ENCODE results near the gene PRKCI.
"Not testable (repeated sequence)": the region's sequence is repeated elsewhere in the genome, so short reads cannot be mapped to it uniquely, and the experiment has no call there.

The PRKCI gene

DNA sequence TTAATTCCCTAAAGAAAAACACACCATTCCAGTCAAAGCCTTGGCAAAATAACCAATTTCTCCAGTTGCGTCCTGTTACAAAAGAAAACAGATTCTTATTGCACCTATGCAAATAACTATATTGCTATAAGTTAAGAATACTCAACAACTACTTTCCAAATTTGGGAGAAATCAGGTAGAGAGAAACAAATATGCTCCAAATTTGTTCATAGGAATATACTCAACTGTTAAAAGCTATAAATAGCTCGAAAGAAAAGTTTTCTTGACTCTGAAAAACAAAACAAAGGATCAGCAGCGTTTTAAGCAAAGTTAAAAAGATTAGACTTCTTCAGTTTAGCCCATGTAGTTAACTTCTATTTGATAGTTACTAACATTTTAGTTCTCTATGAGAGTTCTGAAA, 115.2 kb downstream of the PRKCI start:
- TF ChIP-seq, protein P1, sequence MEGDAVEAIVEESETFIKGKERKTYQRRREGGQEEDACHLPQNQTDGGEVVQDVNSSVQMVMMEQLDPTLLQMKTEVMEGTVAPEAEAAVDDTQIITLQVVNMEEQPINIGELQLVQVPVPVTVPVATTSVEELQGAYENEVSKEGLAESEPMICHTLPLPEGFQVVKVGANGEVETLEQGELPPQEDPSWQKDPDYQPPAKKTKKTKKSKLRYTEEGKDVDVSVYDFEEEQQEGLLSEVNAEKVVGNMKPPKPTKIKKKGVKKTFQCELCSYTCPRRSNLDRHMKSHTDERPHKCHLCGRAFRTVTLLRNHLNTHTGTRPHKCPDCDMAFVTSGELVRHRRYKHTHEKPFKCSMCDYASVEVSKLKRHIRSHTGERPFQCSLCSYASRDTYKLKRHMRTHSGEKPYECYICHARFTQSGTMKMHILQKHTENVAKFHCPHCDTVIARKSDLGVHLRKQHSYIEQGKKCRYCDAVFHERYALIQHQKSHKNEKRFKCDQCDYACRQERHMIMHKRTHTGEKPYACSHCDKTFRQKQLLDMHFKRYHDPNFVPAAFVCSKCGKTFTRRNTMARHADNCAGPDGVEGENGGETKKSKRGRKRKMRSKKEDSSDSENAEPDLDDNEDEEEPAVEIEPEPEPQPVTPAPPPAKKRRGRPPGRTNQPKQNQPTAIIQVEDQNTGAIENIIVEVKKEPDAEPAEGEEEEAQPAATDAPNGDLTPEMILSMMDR (IDR thresholded peaks at IDR 0.05; ENCODE audit: extremely low read depth, missing control alignments) = no peak
- DNase-seq (ENCODE audit: low spot score) = no peak

DNA sequence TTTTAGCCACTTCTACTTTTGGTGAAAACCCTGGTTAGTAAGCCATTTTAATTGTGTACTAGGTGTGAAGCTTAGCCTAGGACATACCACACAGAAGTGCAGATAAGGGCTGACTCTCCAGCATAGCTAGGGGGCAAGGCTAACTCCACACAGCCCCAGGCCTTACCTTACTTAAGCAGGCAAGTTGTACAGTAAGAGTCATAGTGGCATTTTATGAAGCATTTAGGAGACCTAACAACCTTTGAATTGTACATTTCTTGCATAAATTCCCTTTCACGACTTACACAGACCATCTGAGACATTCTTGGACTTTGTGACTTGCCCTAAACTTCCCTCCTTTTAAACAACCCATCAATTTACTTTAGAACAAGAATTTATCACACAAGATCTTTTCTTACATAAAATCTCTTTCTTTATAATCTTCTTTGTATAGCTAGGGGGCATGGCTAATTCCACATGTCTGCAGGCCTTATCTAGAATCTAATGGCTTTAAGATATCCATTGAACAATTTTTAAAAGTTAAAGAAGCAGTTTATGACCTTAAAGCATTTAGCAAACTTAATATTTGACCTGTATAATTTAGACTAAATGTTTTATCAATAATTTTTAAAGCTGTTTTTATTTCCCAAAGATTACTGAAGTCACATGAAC, 116.6 kb downstream of the PRKCI start:
- TF ChIP-seq, protein P1 (IDR thresholded peaks at IDR 0.05; ENCODE audit: extremely low read depth, missing control alignments) = no peak
- no peak for DNase-seq (ENCODE audit: low spot score)

DNA sequence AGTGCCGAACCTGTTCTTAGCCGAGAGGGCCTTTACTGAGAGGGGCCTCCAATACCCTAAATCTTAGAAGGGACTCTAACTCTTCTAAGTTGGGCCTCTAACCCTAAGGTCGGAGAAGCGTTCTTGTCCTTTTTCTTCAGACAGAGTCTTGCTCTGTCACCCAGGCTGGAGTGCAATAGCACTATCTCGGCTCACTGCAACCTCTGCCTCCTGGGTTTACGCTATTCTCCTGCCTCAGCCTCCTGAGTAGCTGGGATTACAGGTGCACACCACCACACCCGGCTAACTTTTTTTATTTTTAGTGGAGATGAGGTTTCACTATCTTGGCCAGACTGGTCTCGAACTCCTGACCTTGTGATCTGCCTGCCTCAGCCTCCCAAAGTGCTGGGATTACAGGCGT, 120.0 kb downstream of the PRKCI start:
- not testable (repeated sequence) for DNase-seq (ENCODE audit: low spot score)

DNA sequence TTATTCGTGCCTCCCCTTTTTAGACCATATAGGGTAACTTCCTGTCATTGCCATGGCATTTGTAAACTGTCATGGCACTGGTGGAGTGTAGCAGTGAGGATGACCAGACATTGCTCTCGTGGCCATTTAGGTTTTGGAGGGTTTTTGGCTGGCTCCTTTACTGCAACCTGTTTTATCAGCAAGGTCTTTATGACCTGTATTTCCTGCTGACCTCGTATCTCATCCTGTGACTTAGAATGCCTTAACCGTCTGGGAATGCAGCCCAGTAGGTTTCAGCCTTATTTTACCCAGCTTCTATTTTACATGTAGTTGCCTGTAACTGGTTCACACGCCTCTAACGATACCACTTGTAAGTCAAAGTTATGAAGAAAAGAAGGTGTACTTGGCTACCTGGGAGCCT, 121.6 kb downstream of the PRKCI start:
- DNase-seq (ENCODE audit: low spot score) = not testable (repeated sequence)

DNA sequence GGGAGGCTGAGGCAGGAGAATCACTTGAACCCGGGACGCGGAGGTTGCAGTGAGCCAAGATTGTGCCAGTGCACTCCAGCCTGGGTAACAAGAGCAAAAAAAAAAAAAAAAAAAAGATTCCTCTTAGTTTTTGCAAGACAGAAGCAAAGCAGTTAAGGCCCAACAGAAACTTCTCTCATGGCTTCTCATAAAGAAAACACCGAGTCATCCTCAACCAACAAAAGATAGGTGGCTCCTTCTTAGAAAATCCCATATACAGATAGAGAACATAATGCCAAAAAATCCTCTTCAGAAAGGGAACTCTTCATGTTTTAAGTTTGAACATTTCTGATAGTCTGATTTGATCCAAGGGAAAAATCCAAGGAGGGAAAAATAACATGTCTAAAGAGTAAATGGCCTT, 122.7 kb downstream of the PRKCI start:
- no peak for DNase-seq (ENCODE audit: low spot score)
- TF ChIP-seq, protein P1 (IDR thresholded peaks at IDR 0.05; ENCODE audit: extremely low read depth, missing control alignments) = no peak

DNA sequence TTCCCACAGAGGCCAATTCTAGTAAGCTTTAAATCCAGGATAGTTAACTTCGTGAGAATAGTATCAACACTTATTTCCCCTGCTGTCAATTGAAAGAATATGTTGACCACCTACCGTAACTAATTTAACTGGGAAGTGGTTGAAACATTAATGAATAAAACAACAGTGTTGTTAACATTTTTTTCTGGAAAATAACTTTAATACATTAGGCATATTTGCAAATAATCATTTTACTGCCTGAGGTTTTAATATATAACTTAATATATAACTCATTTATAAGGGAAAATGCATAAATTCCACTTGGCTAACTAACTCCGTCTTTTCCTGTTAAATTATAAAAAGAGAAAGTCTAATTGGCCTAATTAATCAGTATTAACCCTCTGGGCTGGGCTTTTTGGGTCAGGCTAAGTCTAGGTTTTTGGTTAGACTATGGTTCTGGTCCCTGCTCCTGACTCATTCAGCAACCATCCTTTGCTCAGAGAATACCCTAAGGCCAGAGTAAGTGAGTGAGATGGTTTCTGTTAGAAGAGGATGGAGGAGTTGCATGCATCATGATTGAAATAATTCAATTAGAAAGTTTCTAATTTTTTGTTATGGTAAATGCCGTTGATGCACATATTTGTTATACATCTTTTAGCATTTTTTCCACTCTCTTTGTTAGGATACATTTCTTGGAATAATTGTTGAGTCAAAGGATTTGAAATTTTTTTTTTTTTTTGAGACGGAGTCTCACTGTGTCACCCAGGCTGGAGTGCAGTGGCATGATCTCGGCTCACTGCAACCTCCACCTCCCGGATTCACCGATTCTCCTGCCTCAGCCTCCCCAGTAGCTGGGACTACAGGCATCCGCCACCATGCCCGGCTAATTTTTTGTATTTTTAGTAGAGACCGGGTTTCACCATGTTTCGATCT, 124.5 kb downstream of the PRKCI start:
- DNase-seq (ENCODE audit: low spot score) = no peak
- TF ChIP-seq, protein P1 (IDR thresholded peaks at IDR 0.05; ENCODE audit: extremely low read depth, missing control alignments) = no peak

DNA sequence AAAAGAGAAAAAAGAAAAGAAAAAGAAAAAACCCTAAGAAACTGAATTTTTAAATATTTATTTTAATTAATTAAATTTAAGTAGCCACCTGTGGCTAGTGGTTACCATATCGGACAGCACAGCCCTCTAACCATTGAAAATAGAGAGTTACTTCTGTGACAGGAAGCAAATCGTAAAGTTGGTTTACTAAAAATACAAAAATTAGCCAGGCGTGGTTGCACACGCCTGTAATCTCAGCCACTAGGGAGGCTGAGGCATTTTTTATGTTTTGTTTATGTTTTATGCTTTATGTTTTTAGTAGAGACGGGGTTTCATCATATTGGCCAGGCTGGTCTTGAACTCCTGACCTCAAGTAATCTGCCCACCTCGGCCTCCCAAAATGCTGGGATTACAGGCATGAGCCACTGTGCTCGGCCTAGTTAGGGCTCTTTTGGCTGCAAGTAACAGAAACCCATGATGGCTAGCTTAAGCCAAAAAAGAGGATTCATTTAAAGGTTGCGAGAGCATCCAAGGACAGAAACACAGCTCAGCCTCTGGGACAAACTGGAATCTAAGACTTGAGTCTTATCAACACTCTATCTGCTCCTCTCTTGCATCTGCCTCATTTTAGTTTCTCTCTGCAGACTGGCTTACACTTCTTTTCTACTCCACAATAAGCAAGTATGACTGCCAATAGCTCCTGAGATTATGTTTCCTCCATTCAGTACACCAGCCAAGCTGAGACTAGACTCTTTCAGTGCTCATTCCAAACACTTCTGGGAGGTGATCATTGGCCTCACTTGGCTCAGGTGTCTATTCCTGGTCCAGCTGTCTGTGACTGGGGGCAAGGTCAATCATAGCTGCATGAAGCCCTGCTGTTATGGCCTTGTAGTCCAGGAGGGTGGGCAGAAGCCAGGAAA, 128.5 kb downstream of the PRKCI start:
- TF ChIP-seq, protein P1 (IDR thresholded peaks at IDR 0.05; ENCODE audit: extremely low read depth, missing control alignments) = no peak
- no peak for DNase-seq (ENCODE audit: low spot score)

DNA sequence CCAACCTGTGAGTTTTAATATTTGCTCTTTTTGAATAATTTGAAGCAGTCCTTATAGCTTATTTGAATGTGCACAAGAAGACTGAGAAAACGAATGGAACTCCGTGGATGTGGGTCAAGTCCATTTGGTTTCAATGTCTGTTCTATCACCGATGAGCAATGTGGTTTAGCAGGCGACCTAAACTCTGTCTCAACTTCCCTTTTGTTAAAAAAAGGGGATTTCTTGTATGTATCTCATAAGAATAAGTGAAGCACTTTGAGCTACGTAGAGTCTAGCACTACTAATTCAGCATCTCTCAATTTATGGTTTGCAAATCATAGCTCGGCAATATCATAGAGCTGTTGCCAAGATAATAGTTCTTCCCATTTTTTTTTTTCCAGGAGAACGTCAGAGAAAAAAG, 130.7 kb downstream of the PRKCI start:
- peak; percentile 41 for DNase-seq (ENCODE audit: low spot score)
- TF ChIP-seq, protein P1 (IDR thresholded peaks at IDR 0.05; ENCODE audit: extremely low read depth, missing control alignments) = no peak

All from GM20000 (cell line).